Endothelial cell of umbilical vein (primary cell): ENCODE results near the gene NLGN1. TPM values are rescaled to one million over a fixed set of nuclear protein-coding genes. Genes with fewer than 3 reads are reported as not detected.

Experiments
- BruUV-seq: library from RNA; stranded (reverse); fragments of 400-500 nt; replicated peaks from 2 replicates; lab custom pipeline; 2021; lab: Mats Ljungman, UMichigan
- CTCF ChIA-PET: fragments of 300-600, 350-600 bp; sonication (Branson Sonifier 250); formaldehyde crosslinking; loops from one replicate; lab custom pipeline; 2021; ENCODE audit warnings: antibody characterized with exemption, inconsistent platforms; lab: Charles Lee
- POLR2A ChIA-PET: fragments of 300-600, 350-600 bp; sonication (Branson Sonifier 250); formaldehyde crosslinking; loops from one replicate; lab custom pipeline; 2021; ENCODE audit warnings: antibody characterized with exemption, inconsistent platforms; lab: Charles Lee
- DNase-seq: peaks from one replicate; pipeline ENCODE4 v3.0.0-alpha.2; 2011; ENCODE audit warnings: low read depth, low spot score
- FAIRE-seq: peaks from 2 replicates; lab custom pipeline; 2011; peaks lifted over from hg19 to GRCh38; lab: Jason Lieb, UNC
- H2AFZ ChIP-seq: 2 replicates; pipeline ENCODE4 v1.6.0; 2012; ENCODE audit warnings: low read depth, low read length, control low read depth, inconsistent platforms
- H3K27ac ChIP-seq: 2 replicates; pipeline ENCODE4 v1.5.1; 2011; ENCODE audit warnings: low read depth, mild to moderate bottlenecking, control low read depth, low read length, moderate library complexity; ENCODE audit not compliant: insufficient read depth
- H3K27me3 ChIP-seq, 2 experiments: 2 replicates each; pipeline versions ENCODE4 v1.6.0 to v1.6.1; 2011; ENCODE audit warnings: low read length in 2 of 2, mixed read lengths in 1 of 2; ENCODE audit not compliant: control insufficient read depth in 2 of 2, insufficient read depth in 2 of 2
- H3K36me3 ChIP-seq, 2 experiments: 2 replicates in 1 of 2; 3 replicates in 1 of 2; pipeline ENCODE4 v1.5.1; 2011; ENCODE audit warnings: low read length in 2 of 2, mild to moderate bottlenecking in 1 of 2, moderate library complexity in 1 of 2; ENCODE audit not compliant: control insufficient read depth in 2 of 2, insufficient read depth in 2 of 2; ENCODE audit errors: extremely low read depth in 1 of 2
- H3K4me1 ChIP-seq: 3 replicates; pipeline ENCODE4 v1.5.1; 2011; ENCODE audit warnings: mild to moderate bottlenecking, low read length; ENCODE audit not compliant: control insufficient read depth, insufficient read depth; ENCODE audit errors: extremely low read depth
- H3K4me2 ChIP-seq: 2 replicates; pipeline ENCODE4 v1.6.1; 2011; ENCODE audit warnings: low read length, control low read depth, mixed read lengths; ENCODE audit not compliant: insufficient read depth
- H3K4me3 ChIP-seq, 3 experiments: fragments of 200-600 bp in 1 of 3; sonication (generic), shearing (Covaris generic) in 1 of 3; replicated peaks in 1 of 3; 2 replicates each; pipeline ENCODE4 v1.5.1; 2011 to 2016; ENCODE audit warnings: control low read depth in 3 of 3, low read length in 3 of 3, mild to moderate bottlenecking in 2 of 3, inconsistent platforms in 1 of 3, low read depth in 1 of 3, moderate library complexity in 1 of 3; ENCODE audit not compliant: insufficient read depth in 1 of 3
- H3K79me2 ChIP-seq: 2 replicates; pipeline ENCODE4 v1.6.0; 2012; ENCODE audit warnings: low read length, inconsistent platforms; ENCODE audit not compliant: control insufficient read depth, insufficient read depth
- H3K9ac ChIP-seq: replicated peaks from 2 replicates; pipeline ENCODE3; 2011; ENCODE audit warnings: low read length, control low read depth; ENCODE audit not compliant: insufficient read depth; ENCODE audit errors: extremely low read depth
- H3K9me1 ChIP-seq: replicated peaks from 3 replicates; pipeline ENCODE4 v1.6.0; 2011; ENCODE audit warnings: mild to moderate bottlenecking, low read length; ENCODE audit not compliant: control insufficient read depth, insufficient read depth; ENCODE audit errors: extremely low read depth
- H3K9me3 ChIP-seq: replicated peaks from 2 replicates; pipeline ENCODE4 v1.5.1; 2012; ENCODE audit warnings: low read length, inconsistent platforms; ENCODE audit not compliant: control insufficient read depth, insufficient read depth
- H4K20me1 ChIP-seq: replicated peaks from 2 replicates; pipeline ENCODE3; 2011; ENCODE audit warnings: mild to moderate bottlenecking, low read length; ENCODE audit not compliant: control insufficient read depth, insufficient read depth; ENCODE audit errors: extremely low read depth
- CTCF ChIP-seq, 2 donors: IDR thresholded peaks; 1 replicate in 1 of 2; 2 replicates in 1 of 2; pipeline ENCODE4 v1.5.1; 2011; ENCODE audit warnings: low read length in 2 of 2, mild to moderate bottlenecking in 2 of 2, moderate library complexity in 2 of 2, control low read depth in 1 of 2, inconsistent platforms in 1 of 2, low read depth in 1 of 2; ENCODE audit not compliant: insufficient read depth in 1 of 2; ENCODE audit errors: extremely low read depth in 1 of 2
- GATA2 ChIP-seq: IDR thresholded peaks from 2 replicates; pipeline ENCODE4 v1.7.0; 2011; ENCODE audit warnings: low read depth, mild to moderate bottlenecking, moderate library complexity, mixed read lengths, low read length; ENCODE audit not compliant: insufficient read length, insufficient read depth
- MYC ChIP-seq: IDR thresholded peaks from one replicate; pipeline ENCODE4 v1.6.1; 2011; ENCODE audit warnings: mild to moderate bottlenecking, low read depth, low read length
- POLR2AphosphoS5 ChIP-seq: IDR thresholded peaks from 2 replicates; pipeline ENCODE4 v1.6.1; 2012; ENCODE audit warnings: low read depth, mild to moderate bottlenecking, control low read depth, low read length, moderate library complexity; ENCODE audit not compliant: insufficient read depth
- dilution Hi-C: fragments of 300-500 bp; cut with MboI; formaldehyde crosslinking; loops from one replicate; pipeline ENCODE4 v1.15.0; 2019; ENCODE audit warnings: low sequenced_read_pairs; ENCODE audit not compliant: extremely low pct_ligation_motif_present
- intact Hi-C: fragments of 100-400 bp; cut with micrococcal nuclease; formaldehyde crosslinking; loops from one replicate; pipeline ENCODE4 v1.10.0; 2022
- polyA plus RNA-seq, 4 experiments: library from polyadenylated mRNA; depleted of rRNA in 3 of 4; stranded (reverse) in 3 of 4; unstranded in 1 of 4; fragments of >200 nt; gene quantifications; 2 replicates each; pipeline versions ENCODE4 v1.2.1 to v1.2.3, GENCODE V29; 2011 to 2012; ENCODE audit warnings: missing spikeins in 1 of 4
- total RNA-seq: library from RNA; stranded (reverse); gene quantifications from 2 replicates; pipeline ENCODE4 v1.2.3, GENCODE V29; 2021
- TF ChIP-seq, protein P1 (sequence below): IDR thresholded peaks from 2 replicates; pipeline ENCODE4 v1.6.1; 2011; ENCODE audit not compliant: insufficient read depth, insufficient read length

The NLGN1 gene
- total and polyA plus RNA-seq, 2 donors (not counting 3 experiments of a cell fraction or from before 2014, with no cell fraction given): 7.9 to 16.3 TPM

DNA sequence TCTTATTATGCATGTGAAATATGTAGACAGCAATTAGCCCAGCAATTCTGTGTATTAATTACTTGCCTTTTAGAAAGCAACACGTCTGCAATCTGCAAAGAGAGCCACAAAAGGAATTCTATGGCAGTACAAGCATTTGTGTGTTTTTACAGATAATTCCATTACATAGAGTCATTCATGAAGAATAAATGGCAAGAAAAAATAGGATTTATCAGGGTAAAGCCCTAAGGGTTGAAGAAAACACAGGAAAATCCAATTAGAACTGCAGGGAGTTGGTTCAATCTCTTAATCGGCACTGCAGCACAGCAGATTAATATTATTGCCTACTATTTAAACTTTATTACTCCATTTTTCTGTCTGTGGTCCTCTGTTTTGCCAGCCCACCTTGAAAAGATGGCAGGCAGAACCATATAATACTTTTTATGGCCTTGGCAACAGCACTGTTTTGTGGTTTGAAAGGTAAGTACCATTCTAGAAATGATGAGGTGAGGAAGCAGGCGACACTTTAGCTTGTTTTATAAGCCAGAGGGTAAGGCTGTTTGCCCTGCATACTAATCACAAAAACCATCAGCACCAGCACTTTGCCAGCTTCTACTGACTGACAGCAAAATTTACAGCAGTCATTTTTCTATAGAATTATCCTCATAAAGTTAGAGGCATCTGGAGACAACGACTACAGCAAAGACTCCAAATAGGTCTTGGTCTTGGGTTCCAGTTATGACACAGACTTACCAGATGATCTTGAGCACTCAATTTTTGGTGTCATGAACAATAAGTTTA, 823.4 kb downstream of the NLGN1 start:
- H3K9ac ChIP-seq: no peak overlapping the region
- BruUV-seq: no TSS peak
- no peak overlapping the region for H3K4me3 ChIP-seq
- no peaks in the 10 kb centered on the region for H3K36me3 ChIP-seq
- ChIA-PET CTCF (interaction anchor here (1.8 kb wide), 1 partner anchor 13 kb away, joined by 6 read pairs; no protein-coding TSS in a partner anchor), POLR2A (no interaction called here)
- FAIRE-seq (no peak), DNase-seq (no peak)
- no peaks in the 10 kb centered on the region for H3K79me2 ChIP-seq
- H3K4me1 ChIP-seq: no peaks in the 10 kb centered on the region
- intact Hi-C loops: no loop called here
- H4K20me1 ChIP-seq: no peaks in the 10 kb centered on the region
- dilution Hi-C loops: no loop called here
- no peak overlapping the region for H3K27ac ChIP-seq
- TF ChIP-seq GATA2 (no peak), CTCF (IDR thresholded peaks at IDR 0.05; ENCODE audit: extremely low read depth in 1 of 2, insufficient read depth in 1 of 2, low read depth in 1 of 2, low read length in 2 of 2) (no peak), MYC (no peak), POLR2AphosphoS5 (no peak)
- TF ChIP-seq, protein P1, sequence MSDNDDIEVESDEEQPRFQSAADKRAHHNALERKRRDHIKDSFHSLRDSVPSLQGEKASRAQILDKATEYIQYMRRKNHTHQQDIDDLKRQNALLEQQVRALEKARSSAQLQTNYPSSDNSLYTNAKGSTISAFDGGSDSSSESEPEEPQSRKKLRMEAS: no peak
- H3K27me3 ChIP-seq: no peaks in the 10 kb centered on the region
- H3K9me3 ChIP-seq: no peaks in the 10 kb centered on the region
- no peak overlapping the region for H3K4me2 ChIP-seq
- H3K9me1 ChIP-seq: no peaks in the 10 kb centered on the region
- no peak overlapping the region for H2AFZ ChIP-seq
